Endothelial cell of umbilical vein (primary cell): Measurements from ENCODE around the gene C14orf93.

Experiments used
- CTCF ChIP-seq, 2 donors: IDR thresholded peaks; 1 replicate in 1 of 2; 2 replicates in 1 of 2; pipeline ENCODE4 v1.5.1; 2011; ENCODE audit warnings: low read length in 2 of 2, mild to moderate bottlenecking in 2 of 2, moderate library complexity in 2 of 2, control low read depth in 1 of 2, inconsistent platforms in 1 of 2, low read depth in 1 of 2; ENCODE audit not compliant: insufficient read depth in 1 of 2; ENCODE audit errors: extremely low read depth in 1 of 2
- POLR2AphosphoS5 ChIP-seq: IDR thresholded peaks from 2 replicates; pipeline ENCODE4 v1.6.1; 2012; ENCODE audit warnings: low read depth, mild to moderate bottlenecking, control low read depth, low read length, moderate library complexity; ENCODE audit not compliant: insufficient read depth

- TF ChIP-seq POLR2AphosphoS5 (peak; percentile 95), CTCF (IDR thresholded peaks at IDR 0.05; ENCODE audit: extremely low read depth in 1 of 2, insufficient read depth in 1 of 2, low read depth in 1 of 2, low read length in 2 of 2) (peak; percentile 7 to 34)
These were observed 3.2 kb downstream of the C14orf93 start for GRCh38 chr14:23006544-23007419.
